HT-29 (cell line): ENCODE results near the gene PALB2. TPM values are rescaled to one million over a fixed set of nuclear protein-coding genes. Genes with fewer than 3 reads are reported as not detected.

ENCODE experiments used
- DNase-seq: peaks from one replicate; pipeline ENCODE4 v3.0.0-alpha.2; 2015; ENCODE audit warnings: low spot score
- total RNA-seq: library from RNA; depleted of rRNA; stranded (reverse); fragments of >200 nt; shearing (Covaris generic); gene quantifications from 2 replicates; pipeline ENCODE4 v1.2.3, GENCODE V29; 2014; rRNA removed

The PALB2 gene
- total RNA-seq, 1 experiment from 2014 or later: 7.0 TPM

DNA sequence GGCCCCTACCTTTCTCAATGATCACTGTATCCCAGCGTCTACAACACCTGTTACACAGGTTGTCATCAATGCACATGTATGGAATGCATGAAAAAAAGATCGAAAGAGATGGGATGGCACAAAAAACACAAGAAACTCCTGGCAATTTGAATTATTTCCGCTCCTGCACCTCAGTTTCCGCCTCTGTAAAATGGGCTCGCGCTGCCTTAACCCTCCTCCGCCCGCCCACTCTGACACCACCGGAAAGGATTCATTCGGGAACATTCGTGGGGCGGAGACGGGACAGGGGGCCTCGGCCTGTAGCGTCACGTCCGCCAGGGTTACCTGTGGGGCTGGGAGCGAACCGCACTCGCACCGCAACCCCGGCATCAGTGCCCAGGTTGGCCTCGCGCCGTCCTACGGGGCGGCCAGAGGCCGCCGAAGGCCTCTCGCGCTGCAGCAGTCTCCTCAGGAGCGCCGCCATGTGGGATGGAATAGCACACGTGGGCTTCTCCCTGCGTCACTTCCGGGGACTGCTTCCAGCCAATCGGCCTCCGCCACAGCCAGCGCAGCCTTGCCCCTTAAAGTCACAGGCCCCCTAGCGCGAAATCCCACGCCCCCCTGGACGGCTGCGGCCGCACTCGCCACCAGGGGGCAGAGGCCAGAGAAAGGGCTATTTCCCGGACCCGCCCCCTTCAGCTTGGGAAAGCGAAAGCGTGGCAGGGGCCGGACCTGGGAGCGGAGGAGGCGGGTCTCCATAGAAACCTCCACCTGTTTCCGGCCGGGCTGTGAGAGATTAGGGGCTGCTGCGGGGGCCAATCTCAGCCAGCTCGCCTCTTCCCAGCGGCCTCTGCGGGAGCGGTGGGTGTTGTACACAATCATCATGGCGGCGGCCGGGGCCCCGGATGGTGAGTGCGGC lies 84.0 kb downstream of the PALB2 start, which contains the start of the genes EARS2 and UBFD1:
TSS of gene EARS2 (minus strand) at position 470 of the 898 bp plus-strand sequence. CDS start at position 463, 7 bp downstream.
TSS of gene UBFD1 (plus strand) at position 847 of the 898 bp plus-strand sequence. CDS start at position 863, 16 bp downstream.
- DNase-seq: peak; percentile 99

DNA sequence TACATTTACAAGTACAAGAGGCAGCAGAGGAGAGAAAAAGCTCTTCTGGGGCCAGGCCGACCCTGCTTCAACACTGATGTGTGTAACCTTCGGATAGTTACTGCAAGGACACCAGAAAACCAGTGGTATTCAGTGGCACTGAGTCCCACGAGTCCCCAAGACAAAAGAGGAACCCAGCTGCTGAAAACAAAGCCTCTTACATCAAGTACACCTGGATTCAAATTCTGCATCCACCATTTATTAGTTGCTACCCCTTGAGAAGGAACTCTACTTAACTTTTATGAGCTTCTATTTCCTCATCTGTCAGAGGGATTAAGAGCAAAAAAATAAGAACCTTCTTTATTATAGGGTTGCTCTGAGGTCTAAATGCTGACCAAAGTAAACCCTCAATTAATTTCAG lies 86.6 kb downstream of the PALB2 start:
- DNase-seq: no peak

Other genes starting within 250 kb of the PALB2 start
- gene COG7, start 188.1 kb downstream of the PALB2 start, total RNA-seq: 17.5 and 18.3 TPM in 2 replicates
- gene GGA2, start 130.8 kb downstream of the PALB2 start, total RNA-seq: 25.9 and 45.9 TPM in 2 replicates
- 64.7 and 83.3 TPM in 2 replicates for gene EARS2, start 84.0 kb downstream of the PALB2 start, total RNA-seq
- gene UBFD1, start 83.6 kb downstream of the PALB2 start, total RNA-seq: 67.3 and 94.4 TPM in 2 replicates
- gene NDUFAB1, start 45.0 kb downstream of the PALB2 start, total RNA-seq: 279 and 304 TPM in 2 replicates
- gene DCTN5, start 156 bp upstream of the PALB2 start, total RNA-seq: 38.5 and 51.3 TPM in 2 replicates
- gene PLK1, start 37.6 kb upstream of the PALB2 start, total RNA-seq: 90.6 and 99.6 TPM in 2 replicates
- 24.2 and 42.9 TPM in 2 replicates for gene ERN2, start 71.9 kb upstream of the PALB2 start, total RNA-seq
- 0.08 and 0.56 TPM in 2 replicates for gene CHP2, start 113.7 kb upstream of the PALB2 start, total RNA-seq
- gene PRKCB, start 194.7 kb upstream of the PALB2 start, total RNA-seq: not detected in 2 replicates